ENCODE results near the gene MYRIP. TPM values are rescaled to one million over a fixed set of nuclear protein-coding genes. Genes with fewer than 3 reads are reported as not detected.
"Not testable (repeated sequence)": the region's sequence is repeated elsewhere in the genome, so short reads cannot be mapped to it uniquely, and the experiment has no call there.

MYRIP gene
- 12.5 TPM for total RNA-seq

GRCh38 chr3:39809181-39809994 is at the start of gene MYRIP:
Gene MYRIP (plus strand): TSS chr3:39809609. CDS start chr3:39900817, 91,208 bp downstream.
- peak; percentile 62 for DNase-seq

GRCh38 chr3:39760325-39760724 is 49.1 kb upstream of the MYRIP start:
- DNase-seq: no peak

- no peak for DNase-seq
Observed at GRCh38 chr3:39762537-39763070, 46.8 kb upstream of the MYRIP start.

GRCh38 chr3:39763390-39763789 is 46.0 kb upstream of the MYRIP start:
- no peak for DNase-seq

- no peak for DNase-seq
Observed at GRCh38 chr3:39765575-39765974, 43.8 kb upstream of the MYRIP start.

GRCh38 chr3:39766433-39766832 is 43.0 kb upstream of the MYRIP start:
- no peak for DNase-seq

- DNase-seq: not testable (repeated sequence)
Observed at GRCh38 chr3:39766909-39767308, 42.5 kb upstream of the MYRIP start.

GRCh38 chr3:39778168-39778567 is 31.2 kb upstream of the MYRIP start:
- DNase-seq: not testable (repeated sequence)

- no peak for DNase-seq
Observed at GRCh38 chr3:39779511-39780230, 29.7 kb upstream of the MYRIP start.

- no peak for DNase-seq
Observed at GRCh38 chr3:39780352-39780751, 29.1 kb upstream of the MYRIP start.

GRCh38 chr3:39781025-39781424 is 28.4 kb upstream of the MYRIP start:
- no peak for DNase-seq

GRCh38 chr3:39781632-39782031 is 27.8 kb upstream of the MYRIP start:
- no peak for DNase-seq

- no peak for DNase-seq
Observed at GRCh38 chr3:39783680-39784079, 25.7 kb upstream of the MYRIP start.

GRCh38 chr3:39784922-39785321 is 24.5 kb upstream of the MYRIP start:
- DNase-seq: no peak

GRCh38 chr3:39788128-39788883 is 21.1 kb upstream of the MYRIP start:
- no peak for DNase-seq

- no peak for DNase-seq
Observed at GRCh38 chr3:39791603-39792002, 17.8 kb upstream of the MYRIP start.

GRCh38 chr3:39794880-39795279 is 14.5 kb upstream of the MYRIP start:
- no peak for DNase-seq

GRCh38 chr3:39801216-39801615 is 8.2 kb upstream of the MYRIP start:
- DNase-seq: no peak

- DNase-seq: not testable (repeated sequence)
Observed at GRCh38 chr3:39802486-39802885, 6.9 kb upstream of the MYRIP start.

GRCh38 chr3:39803956-39804355 is 5.5 kb upstream of the MYRIP start:
- no peak for DNase-seq

- no peak for DNase-seq
Observed at GRCh38 chr3:39804951-39805350, 4.5 kb upstream of the MYRIP start.

- no peak for DNase-seq
Observed at GRCh38 chr3:39805650-39806049, 3.8 kb upstream of the MYRIP start.

- DNase-seq: no peak
Observed at GRCh38 chr3:39806820-39807219, 2.6 kb upstream of the MYRIP start.
